ENCODE data around the gene IQSEC3.

The IQSEC3 gene

GRCh38 chr12:220491-220890, 153.9 kb downstream of the IQSEC3 start:
- DNase-seq, result no peak

GRCh38 chr12:220946-221550, 154.5 kb downstream of the IQSEC3 start:
- DNase-seq, result no peak

- no peak for DNase-seq
Observed at GRCh38 chr12:221736-222135, 155.2 kb downstream of the IQSEC3 start.

- DNase-seq, result no peak
Observed at GRCh38 chr12:223841-224240, 157.3 kb downstream of the IQSEC3 start.

GRCh38 chr12:224330-224729, 157.8 kb downstream of the IQSEC3 start:
- no peak for DNase-seq

- no peak for DNase-seq
Observed at GRCh38 chr12:225012-225411, 158.4 kb downstream of the IQSEC3 start.

GRCh38 chr12:226401-226800, 159.8 kb downstream of the IQSEC3 start:
- DNase-seq, result no peak

GRCh38 chr12:227286-227915, 160.8 kb downstream of the IQSEC3 start:
- DNase-seq, result no peak
